Measurements from ENCODE around the gene PCIF1. TPM values are rescaled to one million over a fixed set of nuclear protein-coding genes. Genes with fewer than 3 reads are reported as not detected.

PCIF1 gene
- total RNA-seq, 2 experiments from 2014 or later = 27.8 to 29.5 TPM

GRCh38 chr20:45908084-45908483 lies 26.4 kb upstream of the PCIF1 start:
- H3K27me3 Mint-ChIP-seq = peaks cover 3% of the 10 kb centered on the region

DNA sequence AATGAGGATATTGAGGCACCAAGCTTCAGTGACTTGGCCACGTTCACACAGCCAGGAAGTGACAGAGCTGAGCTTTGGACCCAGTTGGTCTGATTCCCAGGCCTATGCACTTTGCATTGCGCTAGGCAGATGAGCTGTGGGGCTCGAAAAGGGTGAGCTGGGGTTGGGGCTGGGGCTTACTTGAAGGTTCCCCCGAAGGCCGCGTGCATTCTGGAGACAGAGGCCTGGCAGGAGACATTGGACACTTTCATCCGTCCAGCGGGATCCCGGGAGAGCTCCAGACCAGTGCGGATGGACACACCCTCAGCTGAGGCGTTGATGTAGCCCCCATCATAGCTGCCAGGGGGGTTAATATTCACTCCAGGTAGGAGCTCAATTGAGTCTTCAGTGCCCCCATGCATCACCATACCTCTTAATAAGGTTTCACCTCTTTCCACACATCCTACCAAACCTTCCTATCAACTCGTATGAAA lies 25.1 kb upstream of the PCIF1 start:
- Mint-ChIP-seq H3K27me3 (peaks cover 5% of the 10 kb centered on the region), H3K4me3 (no peak overlapping the region), H3K4me1 (ENCODE audit: low read depth) (peaks cover 17% of the 10 kb centered on the region), H3K36me3 (ENCODE audit: low read depth) (no peaks in the 10 kb centered on the region), H3K27ac (no peak overlapping the region), H3K9me3 (no peaks in the 10 kb centered on the region)
- DNase-seq = no peak
- POLR2A ChIA-PET = interaction anchor here (0.5 to 4.4 kb wide), 8 partner anchors 9 to 827 kb away, joined by 3 to 35 read pairs (median 6); partner anchors contain the start of genes CTSA, NEURL2, PCIF1 and UBE2C
- CTCF ChIA-PET = interaction anchor here (0.7 to 1.9 kb wide), 2 partner anchors 24 to 60 kb away, joined by 3 to 7 read pairs; no protein-coding TSS in a partner anchor
- ATAC-seq = no peak
- intact Hi-C loops (cut with micrococcal nuclease) = no loop called here
- no peak for TF ChIP-seq CTCF (IDR thresholded peaks at IDR 0.05)

More at GRCh38 chr20:45908084-45908483, 26.4 kb upstream of the PCIF1 start:
- intact Hi-C loops (cut with micrococcal nuclease) = no loop called here
- no peak for TF ChIP-seq CTCF (IDR thresholded peaks at IDR 0.05)
- H3K27ac Mint-ChIP-seq = no peak overlapping the region
- peaks cover 16% of the 10 kb centered on the region for H3K4me1 Mint-ChIP-seq (ENCODE audit: low read depth)
- H3K4me3 Mint-ChIP-seq = no peak overlapping the region
- DNase-seq (no peak), ATAC-seq (no peak)
- CTCF ChIA-PET = interaction anchor here (0.9 to 1.0 kb wide), 2 partner anchors 62 to 108 kb away, joined by 3 to 4 read pairs; no protein-coding TSS in a partner anchor
- POLR2A ChIA-PET = interaction anchor here (0.7 to 4.4 kb wide), 3 partner anchors 18 to 559 kb away, joined by 4 to 35 read pairs (median 15); partner anchors contain the start of genes CTSA, NEURL2 and PCIF1
- no peaks in the 10 kb centered on the region for H3K9me3 Mint-ChIP-seq
- no peaks in the 10 kb centered on the region for H3K36me3 Mint-ChIP-seq (ENCODE audit: low read depth)

- H3K4me1 Mint-ChIP-seq (ENCODE audit: low read depth) = peaks cover 17% of the 10 kb centered on the region
- H3K9me3 Mint-ChIP-seq = no peaks in the 10 kb centered on the region
- POLR2A ChIA-PET = interaction anchor here (1.0 to 4.4 kb wide), 11 partner anchors 10 to 97 kb away, joined by 3 to 35 read pairs (median 6); partner anchors contain the start of genes CTSA, NEURL2, PCIF1 and UBE2C
- DNase-seq (no peak), ATAC-seq (no peak)
- no peak for TF ChIP-seq CTCF (IDR thresholded peaks at IDR 0.05)
- intact Hi-C loops (cut with micrococcal nuclease) = no loop called here
- H3K27ac Mint-ChIP-seq = peak overlapping the region; percentile 76
- no peaks in the 10 kb centered on the region for H3K36me3 Mint-ChIP-seq (ENCODE audit: low read depth)
- H3K4me3 Mint-ChIP-seq = peak overlapping the region; percentile 86
- peaks cover 8% of the 10 kb centered on the region for H3K27me3 Mint-ChIP-seq
- CTCF ChIA-PET = interaction anchor here (1.9 kb wide), 1 partner anchor 60 kb away, joined by 7 read pairs; no protein-coding TSS in a partner anchor
Measured at GRCh38 chr20:45909817-45910669, 24.4 kb upstream of the PCIF1 start.

DNA sequence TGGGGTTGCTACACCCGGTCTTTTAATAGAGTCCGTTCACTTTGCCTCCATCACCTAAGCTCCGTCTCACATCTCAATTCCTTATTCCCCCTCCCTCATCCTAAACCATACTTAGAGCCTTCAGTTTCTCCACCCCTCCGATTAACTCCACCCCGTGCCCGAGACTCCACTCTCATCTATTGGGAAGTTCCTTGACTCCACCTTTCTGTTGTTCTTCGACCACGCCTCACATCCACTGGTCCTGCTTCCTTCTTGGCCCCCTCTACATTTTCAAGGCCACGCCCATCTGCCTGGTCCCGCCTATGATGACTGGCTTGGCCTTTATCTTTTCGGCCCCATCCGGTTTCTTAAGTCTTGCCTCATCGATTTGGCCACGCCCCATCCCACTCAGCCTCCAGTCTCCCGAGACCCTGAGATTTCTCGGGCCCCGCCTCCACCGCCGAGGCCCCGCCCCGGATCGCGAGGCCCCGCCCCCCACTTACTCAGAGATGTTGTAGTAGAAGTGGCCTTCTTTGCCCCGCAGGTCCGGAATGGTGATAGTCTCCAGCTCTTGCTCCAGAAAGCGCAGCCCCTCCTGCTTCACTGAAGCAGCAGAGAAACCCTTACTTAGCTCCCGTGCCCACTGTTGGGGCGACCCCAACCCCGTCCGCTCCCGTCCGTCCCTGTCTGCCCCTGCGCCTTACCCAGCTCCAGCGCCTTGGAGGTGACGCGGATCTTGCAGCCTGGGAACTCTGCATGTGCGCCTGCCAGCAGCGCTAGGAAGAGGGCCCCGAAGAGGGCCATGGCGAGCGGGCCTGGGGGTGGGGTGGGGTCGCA lies 23.6 kb upstream of the PCIF1 start:
- Mint-ChIP-seq H3K27ac (peak overlapping the region; percentile 79), H3K4me1 (ENCODE audit: low read depth) (peaks cover 17% of the 10 kb centered on the region), H3K27me3 (peaks cover 8% of the 10 kb centered on the region), H3K4me3 (peak overlapping the region; percentile 86), H3K9me3 (no peaks in the 10 kb centered on the region), H3K36me3 (ENCODE audit: low read depth) (no peaks in the 10 kb centered on the region)
- peak; percentile 96 for ATAC-seq
- no peak for TF ChIP-seq CTCF (IDR thresholded peaks at IDR 0.05)
- intact Hi-C loops (cut with micrococcal nuclease) = no loop called here
- POLR2A ChIA-PET = interaction anchor here (0.7 to 4.4 kb wide), 12 partner anchors 9 to 98 kb away, joined by 3 to 35 read pairs (median 4); partner anchors contain the start of genes CTSA, NEURL2, PCIF1 and UBE2C
- CTCF ChIA-PET = interaction anchor here (0.7 to 1.9 kb wide), 2 partner anchors 52 to 59 kb away, joined by 3 to 7 read pairs; no protein-coding TSS in a partner anchor
- peak; percentile 100 for DNase-seq

Data from activated CD8-positive, alpha-beta T cell treated with anti-CD3 and anti-CD28 coated beads for 36 hours (primary cell).